Thyroid gland (tissue), 4 donors: Measurements from ENCODE around the gene ATAD2B.

Experiments
- POLR2A ChIP-seq, 2 donors: fragments of 450-650 bp; IDR thresholded peaks; one replicate each; pipeline ENCODE4 v1.6.1; 2017; ENCODE audit warnings: antibody characterized with exemption in 2 of 2, mild to moderate bottlenecking in 2 of 2, moderate library complexity in 1 of 2
- TF ChIP-seq, protein P1 (sequence below), 6 experiments: fragments of 200-600 bp in 3 of 6; fragments of 450-650 bp in 3 of 6; sonication (generic) in 3 of 6; IDR thresholded peaks; one replicate each; pipeline ENCODE4 v1.5.1; 2016 to 2019; ENCODE audit warnings: antibody characterized with exemption in 6 of 6, mild to moderate bottlenecking in 2 of 6, inconsistent platforms in 1 of 6, moderate library complexity in 1 of 6

DNA sequence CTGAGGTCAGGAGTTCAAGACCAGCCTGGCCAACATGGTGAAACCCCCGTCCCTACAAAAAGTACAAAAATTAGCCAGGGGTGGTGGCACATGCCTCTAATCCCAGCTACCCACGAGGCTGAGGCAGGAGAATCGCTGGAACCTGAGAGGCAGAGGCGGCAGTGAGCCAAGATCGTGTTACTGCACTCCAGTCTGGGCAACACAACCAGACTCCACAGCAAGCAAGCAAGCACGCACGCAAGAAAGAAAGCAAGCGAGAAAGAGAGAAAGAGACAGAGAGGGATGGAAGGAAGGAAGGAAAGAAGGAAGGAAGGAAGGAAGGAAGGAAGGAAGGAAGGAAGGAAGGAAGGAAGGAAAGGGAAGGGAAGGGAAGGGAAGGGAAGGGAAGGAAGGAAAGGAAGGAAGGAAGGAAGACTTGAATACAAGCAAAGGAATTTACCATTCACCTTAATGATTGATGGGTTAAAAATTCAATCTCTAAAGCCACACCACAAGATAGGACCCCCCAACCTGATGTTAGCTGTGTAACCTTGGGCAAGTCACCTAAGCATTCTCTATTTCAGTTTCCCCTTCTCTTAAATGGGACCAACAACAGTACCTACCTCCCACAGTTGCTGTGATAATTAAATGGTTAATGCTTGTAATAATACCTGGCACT, 181.7 kb downstream of the ATAD2B start:
- no peak for TF ChIP-seq POLR2A (IDR thresholded peaks at IDR 0.05)
- TF ChIP-seq, protein P1, sequence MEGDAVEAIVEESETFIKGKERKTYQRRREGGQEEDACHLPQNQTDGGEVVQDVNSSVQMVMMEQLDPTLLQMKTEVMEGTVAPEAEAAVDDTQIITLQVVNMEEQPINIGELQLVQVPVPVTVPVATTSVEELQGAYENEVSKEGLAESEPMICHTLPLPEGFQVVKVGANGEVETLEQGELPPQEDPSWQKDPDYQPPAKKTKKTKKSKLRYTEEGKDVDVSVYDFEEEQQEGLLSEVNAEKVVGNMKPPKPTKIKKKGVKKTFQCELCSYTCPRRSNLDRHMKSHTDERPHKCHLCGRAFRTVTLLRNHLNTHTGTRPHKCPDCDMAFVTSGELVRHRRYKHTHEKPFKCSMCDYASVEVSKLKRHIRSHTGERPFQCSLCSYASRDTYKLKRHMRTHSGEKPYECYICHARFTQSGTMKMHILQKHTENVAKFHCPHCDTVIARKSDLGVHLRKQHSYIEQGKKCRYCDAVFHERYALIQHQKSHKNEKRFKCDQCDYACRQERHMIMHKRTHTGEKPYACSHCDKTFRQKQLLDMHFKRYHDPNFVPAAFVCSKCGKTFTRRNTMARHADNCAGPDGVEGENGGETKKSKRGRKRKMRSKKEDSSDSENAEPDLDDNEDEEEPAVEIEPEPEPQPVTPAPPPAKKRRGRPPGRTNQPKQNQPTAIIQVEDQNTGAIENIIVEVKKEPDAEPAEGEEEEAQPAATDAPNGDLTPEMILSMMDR (IDR thresholded peaks at IDR 0.05), result no peak
